GM19372 (cell line): Measurements from ENCODE around the gene NPR3.

ENCODE experiments used
- ATAC-seq: cut with Tn5 transposase; IDR thresholded peaks from one replicate; pipeline ENCODE4 v1.9.1; 2021; ENCODE audit warnings: mild to moderate bottlenecking, low read depth, moderate library complexity; ENCODE audit not compliant: unreplicated experiment

The NPR3 gene

DNA sequence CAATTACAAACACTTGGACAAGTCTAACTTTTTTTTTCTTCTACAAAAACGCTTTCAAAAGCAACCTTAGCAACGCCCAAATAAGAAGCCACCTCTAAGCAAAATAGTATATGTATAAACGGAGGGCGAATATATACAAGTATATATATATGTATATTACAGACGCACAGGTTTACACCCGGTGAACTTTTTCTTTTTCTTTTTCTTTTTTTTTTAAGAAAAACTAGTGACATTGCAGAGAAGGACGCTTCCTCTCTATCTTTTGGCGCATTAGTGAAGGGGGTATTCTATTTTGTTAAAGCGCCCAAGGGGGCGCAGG lies 200 bp downstream of the NPR3 start:
- ATAC-seq = no peak

DNA sequence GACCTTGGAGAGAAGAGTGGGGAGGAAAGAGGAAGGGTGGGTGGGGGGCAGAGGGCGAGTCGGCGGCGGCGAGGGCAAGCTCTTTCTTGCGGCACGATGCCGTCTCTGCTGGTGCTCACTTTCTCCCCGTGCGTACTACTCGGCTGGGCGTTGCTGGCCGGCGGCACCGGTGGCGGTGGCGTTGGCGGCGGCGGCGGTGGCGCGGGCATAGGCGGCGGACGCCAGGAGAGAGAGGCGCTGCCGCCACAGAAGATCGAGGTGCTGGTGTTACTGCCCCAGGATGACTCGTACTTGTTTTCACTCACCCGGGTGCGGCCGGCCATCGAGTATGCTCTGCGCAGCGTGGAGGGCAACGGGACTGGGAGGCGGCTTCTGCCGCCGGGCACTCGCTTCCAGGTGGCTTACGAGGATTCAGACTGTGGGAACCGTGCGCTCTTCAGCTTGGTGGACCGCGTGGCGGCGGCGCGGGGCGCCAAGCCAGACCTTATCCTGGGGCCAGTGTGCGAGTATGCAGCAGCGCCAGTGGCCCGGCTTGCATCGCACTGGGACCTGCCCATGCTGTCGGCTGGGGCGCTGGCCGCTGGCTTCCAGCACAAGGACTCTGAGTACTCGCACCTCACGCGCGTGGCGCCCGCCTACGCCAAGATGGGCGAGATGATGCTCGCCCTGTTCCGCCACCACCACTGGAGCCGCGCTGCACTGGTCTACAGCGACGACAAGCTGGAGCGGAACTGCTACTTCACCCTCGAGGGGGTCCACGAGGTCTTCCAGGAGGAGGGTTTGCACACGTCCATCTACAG lies 760 bp downstream of the NPR3 start:
- ATAC-seq = no peak

DNA sequence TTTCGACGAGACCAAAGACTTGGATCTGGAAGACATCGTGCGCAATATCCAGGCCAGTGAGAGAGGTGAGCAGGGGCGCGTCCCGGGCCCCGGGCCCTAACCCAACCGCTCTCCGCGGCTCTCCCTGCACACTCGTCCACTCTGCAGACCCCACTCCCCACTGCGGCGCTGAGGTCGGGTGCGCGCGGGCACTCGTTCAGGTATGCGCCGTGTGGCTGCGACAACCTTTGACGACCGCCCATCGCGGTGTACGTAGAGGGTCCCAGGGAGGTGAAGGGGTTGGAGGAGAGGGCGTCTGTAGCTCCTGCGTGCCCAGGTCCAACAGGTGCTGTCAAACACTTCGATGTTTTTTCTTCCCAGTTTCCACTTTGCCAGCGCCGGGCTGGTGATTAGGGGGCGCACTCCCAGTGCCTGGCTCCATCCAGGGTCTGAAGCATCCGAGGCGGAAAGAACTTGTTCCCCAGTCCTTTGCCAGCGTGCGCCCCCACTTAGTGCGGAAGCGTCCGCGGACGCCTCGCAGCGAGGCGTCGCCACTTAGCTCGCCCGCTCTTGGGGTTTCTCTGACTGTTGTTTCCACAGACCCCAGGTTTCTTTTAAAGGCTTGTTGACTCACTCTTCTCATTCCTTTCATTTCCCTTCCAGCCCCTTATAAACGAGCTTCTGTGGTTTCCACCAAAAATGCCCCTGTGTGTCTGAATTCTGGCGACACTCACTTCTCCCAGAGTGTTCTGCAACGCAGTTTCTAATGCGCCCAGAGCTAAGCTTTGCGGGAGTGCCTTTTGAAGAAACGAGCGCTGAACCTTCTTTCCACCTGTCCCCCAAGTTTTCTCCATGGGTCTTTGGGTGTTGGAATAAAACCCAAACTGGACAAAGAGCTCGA lies 1.6 kb downstream of the NPR3 start:
- no peak for ATAC-seq

DNA sequence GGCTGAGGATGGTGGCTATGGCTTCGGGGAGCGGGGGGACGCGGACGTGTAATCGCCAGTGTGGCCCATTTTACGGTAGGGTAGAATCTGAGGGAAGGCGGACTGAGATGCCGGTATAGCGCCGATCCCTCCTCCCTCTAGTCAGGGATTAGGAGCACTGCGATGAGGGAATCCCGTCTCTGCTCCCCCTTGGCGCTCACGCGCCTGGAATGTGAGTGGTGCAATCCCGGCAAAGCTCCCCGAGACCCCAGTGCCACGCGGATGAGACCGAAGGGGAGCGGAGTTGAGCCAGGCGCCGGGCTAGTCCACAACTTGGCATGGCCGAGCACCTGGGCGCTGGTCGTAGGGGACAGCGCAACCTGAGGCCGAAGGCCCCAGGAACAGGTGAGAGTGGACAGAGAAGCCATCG lies 2.2 kb downstream of the NPR3 start:
- no peak for ATAC-seq

DNA sequence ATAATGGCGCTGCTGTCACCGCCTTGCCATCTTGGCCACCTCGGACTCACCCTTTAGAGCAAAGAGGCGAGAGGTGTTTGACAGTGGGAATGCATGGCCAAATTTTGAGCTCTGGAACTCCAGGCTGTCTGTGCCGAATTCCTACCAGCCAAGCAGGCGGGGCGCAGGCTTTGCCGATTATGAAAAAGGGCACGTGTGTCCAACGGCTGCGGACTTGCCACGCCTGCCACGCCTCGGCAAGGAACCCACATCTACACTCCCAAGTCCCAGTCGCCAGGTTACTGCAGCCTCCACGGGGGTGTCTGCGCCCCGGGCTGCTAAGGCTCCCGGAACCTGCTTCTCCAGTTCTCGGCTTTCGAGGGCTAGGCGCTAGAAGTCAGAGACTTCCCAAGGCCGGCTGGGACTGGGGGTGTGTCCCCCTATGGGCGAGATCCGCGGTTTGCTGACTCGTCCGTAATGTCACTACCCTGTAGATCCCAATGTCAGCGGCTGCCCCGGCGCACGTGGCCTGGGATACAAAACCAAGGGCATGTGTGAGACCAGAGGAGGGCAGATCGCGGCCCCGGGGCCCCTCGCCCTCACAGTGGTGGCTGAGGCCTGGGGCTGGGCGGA lies 2.8 kb downstream of the NPR3 start:
- no peak for ATAC-seq

DNA sequence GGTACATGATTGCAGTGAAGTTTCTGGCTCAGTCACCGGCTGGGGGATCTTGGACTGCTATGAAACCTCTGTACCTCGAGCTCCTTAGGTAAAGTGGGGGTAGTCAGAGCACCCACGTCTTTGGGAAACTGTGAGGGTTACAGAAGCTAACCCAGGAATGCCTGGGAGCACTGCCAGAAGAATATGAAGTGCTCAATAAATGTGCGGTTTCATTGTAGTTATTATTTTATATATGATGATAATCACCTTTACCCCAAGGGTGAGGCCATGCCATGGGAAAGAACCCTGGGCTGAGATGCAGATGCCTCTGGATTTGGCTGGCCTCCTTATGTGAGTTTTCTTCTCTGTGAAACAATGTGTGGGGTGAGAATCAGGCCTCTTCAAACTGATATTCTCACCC lies 3.7 kb downstream of the NPR3 start:
- ATAC-seq = no peak

DNA sequence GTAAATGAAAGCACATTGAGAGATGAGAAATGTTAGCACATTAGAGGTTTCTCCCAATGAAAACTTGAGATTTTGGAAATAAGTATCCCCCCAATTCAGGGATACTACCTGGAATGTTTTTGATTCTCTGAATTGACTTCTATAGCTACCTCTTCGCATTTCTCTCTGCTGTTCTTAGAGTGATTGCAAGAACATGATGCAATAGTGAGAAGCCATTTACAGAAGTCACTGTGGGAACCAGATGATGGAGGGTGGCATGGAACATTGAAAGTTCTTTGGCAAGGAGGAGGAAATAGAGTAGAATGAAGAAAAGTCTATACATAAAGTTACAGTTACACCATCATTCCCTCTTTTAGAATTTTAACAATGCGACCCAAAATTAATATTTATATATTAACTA lies 9.2 kb downstream of the NPR3 start:
- ATAC-seq = no peak

DNA sequence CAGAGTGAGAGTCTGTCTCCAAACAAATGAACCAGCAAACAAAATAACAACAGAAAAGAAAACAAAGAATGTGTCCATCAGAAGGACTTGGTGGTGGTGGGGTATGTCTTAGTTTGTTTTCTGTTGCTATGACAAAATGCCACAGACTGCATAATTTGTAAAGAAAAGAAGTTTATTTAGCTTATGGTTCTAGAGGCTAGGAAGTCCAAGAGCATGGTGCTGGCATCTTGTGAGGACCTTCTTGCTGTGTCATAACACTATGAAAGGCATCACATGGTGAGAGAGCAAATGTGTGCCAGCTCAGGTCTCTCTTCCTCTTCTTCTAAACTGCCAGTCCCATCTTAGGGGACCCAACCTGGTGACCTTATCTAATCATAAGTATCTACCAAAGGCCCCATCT lies 10.5 kb downstream of the NPR3 start:
- ATAC-seq = no peak

DNA sequence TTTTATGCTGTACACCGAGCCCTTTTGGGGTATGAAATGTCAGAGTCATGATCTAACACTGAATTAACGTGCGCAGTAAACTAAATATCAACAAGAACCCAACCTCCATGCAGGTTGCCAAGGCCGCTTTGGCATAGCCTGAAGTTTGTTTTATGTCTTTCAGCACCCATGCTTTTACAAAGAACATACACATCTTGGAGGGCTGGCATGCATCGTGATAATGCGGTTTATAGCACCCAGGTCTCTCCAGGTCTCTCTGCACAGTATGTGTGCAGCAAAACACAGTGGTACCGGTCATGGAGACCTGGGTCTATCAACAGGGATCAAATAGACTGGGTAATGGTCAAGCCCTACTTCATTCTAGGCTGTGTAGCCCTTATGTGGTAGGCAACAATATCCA lies 11.8 kb downstream of the NPR3 start:
- no peak for ATAC-seq

DNA sequence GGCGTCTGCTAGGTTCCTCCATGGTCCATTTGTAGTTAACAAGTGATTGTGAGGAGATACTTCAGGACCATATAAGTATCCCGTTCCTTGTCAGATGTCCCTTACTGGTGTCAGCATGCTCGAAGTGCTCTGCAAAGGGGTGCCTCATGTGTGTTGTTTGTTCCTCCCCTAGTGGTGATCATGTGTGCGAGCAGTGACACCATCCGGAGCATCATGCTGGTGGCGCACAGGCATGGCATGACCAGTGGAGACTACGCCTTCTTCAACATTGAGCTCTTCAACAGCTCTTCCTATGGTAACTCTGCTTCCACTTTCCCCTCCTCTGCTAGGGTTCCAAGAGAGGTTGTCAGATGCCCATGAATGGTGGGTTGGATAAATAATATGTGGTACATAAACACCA lies 13.4 kb downstream of the NPR3 start:
- no peak for ATAC-seq

DNA sequence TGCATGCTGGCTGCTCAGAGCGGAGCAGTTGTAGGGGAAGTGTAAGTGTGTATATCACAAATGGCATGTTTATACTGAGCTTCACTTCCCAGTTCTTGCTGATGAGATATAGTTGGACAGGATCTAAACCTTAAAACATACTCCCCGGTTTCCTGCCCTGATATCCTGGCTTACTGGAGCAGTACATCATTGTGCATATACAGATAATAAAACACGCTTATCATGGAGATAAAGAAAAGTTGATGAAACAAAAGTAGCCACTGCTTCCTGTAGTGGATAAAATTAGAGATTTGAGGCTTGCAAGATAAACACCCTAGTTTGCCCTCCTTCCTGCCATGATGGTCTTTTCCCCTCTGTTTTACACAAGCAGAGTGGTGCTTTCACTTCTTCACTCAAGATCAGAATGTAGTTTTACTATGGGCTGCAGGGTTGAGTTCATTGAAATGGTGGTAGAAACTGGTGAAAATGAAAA lies 15.0 kb downstream of the NPR3 start:
- no peak for ATAC-seq

DNA sequence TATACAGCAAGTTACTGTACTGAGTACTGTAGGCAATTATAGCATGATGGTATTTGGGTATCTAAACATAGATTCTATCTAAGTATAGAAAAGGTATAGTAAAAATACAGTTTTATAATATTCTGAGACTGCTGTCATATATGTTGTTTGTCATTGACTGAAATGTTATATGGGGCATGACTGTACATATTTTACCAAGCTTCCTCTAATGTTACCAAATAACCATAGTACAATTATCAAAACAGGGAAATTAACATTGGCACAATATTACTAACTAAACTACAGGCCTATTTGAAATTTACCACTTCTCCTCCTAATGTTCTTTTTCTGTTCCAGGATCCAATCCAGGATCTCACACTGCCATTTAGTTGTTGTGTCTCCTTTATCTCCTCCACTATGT lies 18.5 kb downstream of the NPR3 start:
- no peak for ATAC-seq

DNA sequence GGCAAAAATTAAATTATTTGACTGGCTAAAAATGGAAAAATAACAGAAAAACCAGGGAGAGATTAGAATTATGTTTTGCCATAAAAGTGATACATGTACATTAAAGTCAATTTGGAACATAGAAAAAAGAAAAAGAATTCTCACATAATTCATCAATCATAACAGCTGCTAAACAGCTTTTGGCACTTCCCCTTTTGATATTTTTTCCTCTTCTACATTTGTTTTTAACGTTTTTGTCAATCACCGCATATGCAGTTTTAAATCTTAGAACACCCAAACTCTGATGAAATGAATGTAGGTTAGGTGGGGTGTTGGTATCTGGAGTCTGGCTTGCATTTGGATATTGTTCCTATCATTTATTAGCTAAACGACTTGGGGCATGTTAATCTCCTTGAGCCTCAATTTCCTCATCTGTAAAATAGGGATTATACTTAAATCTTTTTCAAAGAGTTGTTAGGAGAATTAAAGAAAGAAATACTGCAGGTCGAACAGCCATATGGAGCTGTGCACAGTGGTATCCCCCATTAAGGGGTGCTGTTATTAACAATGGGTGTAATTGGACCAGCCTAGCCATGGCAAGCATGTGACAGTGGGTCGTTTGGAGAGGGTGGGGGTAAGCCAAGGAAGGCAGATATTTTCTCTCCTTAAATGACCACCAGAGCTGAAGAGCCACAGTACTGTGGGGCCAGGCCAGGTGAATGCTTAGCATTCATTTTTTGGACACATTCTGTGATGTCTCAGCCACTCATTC lies 22.6 kb downstream of the NPR3 start:
- ATAC-seq = no peak

DNA sequence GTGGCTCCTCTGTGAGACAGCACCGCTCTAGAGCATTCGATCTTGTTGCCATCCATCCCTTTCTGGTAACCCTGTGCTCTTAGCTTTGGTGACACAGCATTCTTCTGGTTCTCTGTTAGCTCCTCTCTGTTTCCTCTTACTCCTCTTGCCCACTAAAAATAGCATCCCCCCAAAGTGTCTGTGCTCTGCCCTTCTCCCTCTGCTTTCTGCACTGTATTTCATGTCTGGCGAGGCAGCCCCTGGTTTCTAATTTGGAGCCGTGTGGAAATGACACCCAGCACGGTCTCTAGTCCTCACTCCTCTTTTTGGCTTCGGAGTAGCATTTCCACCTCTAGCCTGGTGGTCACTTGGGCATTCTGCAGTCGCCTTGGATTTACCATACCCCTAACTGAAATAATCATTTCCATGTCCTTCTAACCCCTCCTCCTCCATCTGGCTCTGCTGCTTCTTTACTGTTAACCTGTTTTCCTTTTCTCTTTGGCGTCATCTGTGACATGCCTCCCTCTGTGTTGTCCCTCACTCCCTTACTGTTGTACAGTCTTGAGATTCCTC lies 23.8 kb downstream of the NPR3 start:
- no peak for ATAC-seq

DNA sequence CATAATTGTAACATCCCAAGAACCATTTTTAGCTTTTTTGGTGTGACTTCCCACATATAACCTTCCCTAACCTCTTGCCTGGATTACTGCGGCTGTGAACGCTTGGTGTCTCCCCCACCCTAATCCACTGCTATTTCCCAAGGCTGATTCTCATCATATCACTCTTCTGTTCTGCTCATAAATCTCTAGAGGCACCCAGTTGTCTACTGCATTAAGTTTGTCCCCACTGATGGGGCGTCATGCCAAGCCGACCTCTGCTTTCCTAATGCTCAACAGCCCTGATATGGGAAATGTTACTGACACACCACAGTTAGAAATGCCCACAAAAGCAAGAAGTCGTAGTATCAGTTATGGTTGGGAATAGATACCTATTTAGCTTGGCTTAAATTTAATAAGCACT lies 24.4 kb downstream of the NPR3 start:
- no peak for ATAC-seq

DNA sequence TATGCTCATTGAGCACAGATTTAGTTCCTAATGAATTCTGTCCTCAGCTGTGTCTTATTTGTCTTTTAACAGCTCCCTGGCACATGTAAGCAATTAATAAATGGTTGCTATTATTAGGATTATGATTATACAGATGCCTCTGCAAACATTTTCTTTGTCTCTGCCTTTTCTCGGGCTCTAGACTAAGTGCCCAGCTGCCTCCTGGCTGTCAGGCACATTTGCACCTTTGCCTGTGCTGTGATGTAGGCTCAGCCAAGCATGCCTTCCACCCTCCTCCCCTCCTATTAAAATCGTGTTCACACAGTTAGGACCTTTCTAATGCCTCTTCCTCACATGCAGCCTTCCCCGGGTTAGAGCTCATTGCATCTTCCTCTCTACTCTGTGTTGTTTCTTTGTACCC lies 25.7 kb downstream of the NPR3 start:
- ATAC-seq = no peak

DNA sequence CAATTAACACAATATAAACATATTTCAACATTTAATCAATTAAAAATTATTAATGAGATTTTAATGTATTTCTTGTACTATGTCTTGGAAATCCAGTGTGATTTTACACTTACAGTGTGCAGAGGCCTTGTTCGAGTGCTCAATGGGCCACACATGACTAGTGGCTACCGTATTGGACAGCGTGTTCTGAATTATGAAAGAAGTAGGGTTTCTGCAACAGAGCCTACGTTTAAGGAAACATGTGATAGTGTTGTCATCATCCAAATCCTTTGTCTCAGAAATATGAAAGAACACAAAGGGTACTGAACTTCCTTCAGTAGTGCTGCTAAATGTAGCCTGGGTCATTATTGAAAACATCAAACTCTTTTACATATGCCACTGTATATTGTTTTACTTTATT lies 29.5 kb downstream of the NPR3 start:
- ATAC-seq = no peak

DNA sequence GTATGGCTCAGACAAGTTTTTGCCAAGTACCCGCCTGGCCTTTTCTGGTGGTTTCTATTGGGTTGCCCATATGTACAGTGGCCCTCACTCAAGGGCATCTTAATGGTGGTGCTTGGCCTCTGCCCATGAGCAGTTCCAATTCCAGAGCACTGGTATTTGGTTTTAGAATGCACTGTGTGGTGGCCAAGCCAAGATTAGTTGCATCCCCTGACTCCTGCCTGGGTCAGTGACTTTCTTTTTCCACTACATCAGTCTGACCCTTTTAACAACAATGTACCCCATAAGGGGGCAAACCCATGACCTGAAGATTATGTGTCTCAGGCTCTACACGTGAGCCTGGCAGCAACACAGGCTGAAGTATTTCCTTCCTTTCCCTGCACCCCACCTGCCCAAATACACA lies 34.2 kb downstream of the NPR3 start:
- no peak for ATAC-seq

DNA sequence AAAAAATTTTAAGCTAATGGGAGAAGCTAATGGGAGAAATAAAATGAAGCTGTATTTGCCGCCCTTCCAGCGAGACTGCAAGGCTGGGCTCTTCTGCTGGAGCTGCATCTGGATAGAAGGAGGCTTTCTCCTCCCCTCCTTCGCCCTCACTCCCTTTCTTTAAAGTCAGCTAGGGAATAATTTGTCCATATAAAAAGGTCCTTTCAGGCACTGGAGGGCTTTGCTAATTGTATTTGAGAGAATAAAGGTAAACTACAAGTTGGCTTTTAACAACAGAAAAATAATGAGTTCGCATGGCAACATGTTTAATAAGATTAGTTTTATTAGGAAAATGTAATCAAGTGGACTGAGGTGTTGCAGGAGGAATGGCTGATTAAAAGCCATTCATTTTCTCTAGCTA lies 41.3 kb downstream of the NPR3 start:
- no peak for ATAC-seq

DNA sequence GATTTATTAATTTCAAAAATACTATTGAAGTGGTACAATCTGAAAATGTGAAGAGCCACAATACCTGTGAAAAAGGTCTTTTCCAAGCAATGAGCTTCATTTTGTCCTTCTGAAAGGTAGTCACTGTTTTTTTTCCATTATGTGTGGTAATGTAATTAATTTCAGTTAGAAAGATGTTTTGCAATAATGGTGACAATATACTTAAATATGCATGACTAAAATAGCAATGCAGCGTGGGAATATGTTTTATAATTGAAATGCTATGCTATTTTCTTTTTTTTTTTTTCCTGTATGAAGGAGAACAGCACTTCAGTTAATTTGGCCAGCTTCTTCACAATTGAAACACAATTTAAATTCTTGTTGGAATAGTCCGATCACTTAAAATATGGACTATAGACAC lies 41.9 kb downstream of the NPR3 start:
- ATAC-seq = no peak

DNA sequence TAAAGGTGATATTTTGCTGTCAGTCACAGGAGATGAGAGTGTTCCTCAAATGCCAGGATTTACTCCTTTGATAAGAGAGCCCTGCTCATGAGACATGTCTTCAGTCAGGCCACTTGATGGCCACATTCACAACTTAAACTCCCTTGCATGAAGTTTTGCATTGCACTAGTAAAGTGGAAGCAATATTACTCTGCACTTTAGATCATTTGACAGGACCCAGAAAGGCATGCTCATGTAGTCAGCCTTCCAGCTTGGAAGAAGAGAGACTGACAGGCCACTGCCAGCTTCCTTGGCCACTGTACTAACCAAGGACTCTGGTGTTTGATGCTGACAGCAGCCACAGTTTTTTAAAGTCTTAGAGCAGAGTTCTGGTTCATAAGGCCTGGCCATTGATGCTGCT lies 42.6 kb downstream of the NPR3 start:
- ATAC-seq = no peak
